Gastrocnemius medialis (tissue), 4 donors: ENCODE results near the gene SOX30. TPM values are rescaled to one million over a fixed set of nuclear protein-coding genes. Genes with fewer than 3 reads are reported as not detected.

Experiments used
- ATAC-seq, 2 donors: fragments of 150-250 bp; one replicate each; pipeline ENCODE4 v1.9.1; 2016
- DNase-seq, 2 donors: peaks; one replicate each; pipeline ENCODE4 v3.0.0-alpha.2; 2019
- H3K27ac ChIP-seq, 4 donors: fragments of 200-600 bp; sonication (generic); 1 replicate in 1 of 4; 2 replicates in 3 of 4; pipeline ENCODE4 v1.5.1; 2016 to 2018; ENCODE audit warnings: mild to moderate bottlenecking in 2 of 4, moderate library complexity in 1 of 4
- H3K27me3 ChIP-seq, 3 donors: fragments of 200-600 bp; sonication (generic) in 2 of 3; 1 replicate in 1 of 3; 2 replicates in 2 of 3; pipeline versions ENCODE4 v1.5.1 to v1.6.0; 2016 to 2019; ENCODE audit warnings: mild to moderate bottlenecking in 1 of 3, moderate library complexity in 1 of 3
- H3K36me3 ChIP-seq, 2 donors: fragments of 200-600 bp; sonication (generic) in 1 of 2; one replicate each; pipeline ENCODE4 v1.5.1; 2017 to 2018
- H3K4me1 ChIP-seq, 2 donors: fragments of 200-600 bp; sonication (generic) in 1 of 2; one replicate each; pipeline ENCODE4 v1.5.1; 2016 to 2017; ENCODE audit warnings: mild to moderate bottlenecking in 2 of 2
- H3K4me3 ChIP-seq, 4 donors: fragments of 200-600 bp; sonication (generic) in 3 of 4; 1 replicate in 1 of 4; 2 replicates in 3 of 4; pipeline ENCODE4 v1.5.1; 2016 to 2019; ENCODE audit warnings: mild to moderate bottlenecking in 2 of 4
- H3K9me3 ChIP-seq, 3 donors: fragments of 200-600 bp; sonication (generic) in 2 of 3; 1 replicate in 1 of 3; 2 replicates in 2 of 3; pipeline ENCODE4 v1.5.1; 2016 to 2019
- POLR2A ChIP-seq, 2 donors: fragments of 450-650 bp; IDR thresholded peaks; one replicate each; pipeline ENCODE4 v1.6.1; 2017; ENCODE audit warnings: antibody characterized with exemption in 2 of 2, mild to moderate bottlenecking in 2 of 2, moderate library complexity in 2 of 2
- in situ Hi-C, 4 donors: fragments of 200-750 bp; cut with MboI; loops; one replicate each; pipeline versions ENCODE4 v1.15.0 to v1.8.0; 2017; ENCODE audit warnings: low sequenced_read_pairs in 4 of 4
- intact Hi-C: fragments of 100-400 bp; cut with DNase I; formaldehyde crosslinking; loops from one replicate; pipeline ENCODE4 v1.15.1; 2023; ENCODE audit warnings: low total_unique reads
- total RNA-seq, 4 donors: library from RNA; depleted of rRNA; stranded (reverse); fragments of >200 nt; gene quantifications; one replicate each; pipeline versions ENCODE4 v1.1.0 to v1.2.3, GENCODE V29; 2016
- TF ChIP-seq, protein P1 (sequence below), 5 experiments: fragments of 450-650 bp in 3 of 5; fragments of 200-600 bp in 2 of 5; sonication (generic) in 2 of 5; IDR thresholded peaks in 4 of 5; conservative IDR thresholded peaks in 1 of 5; 1 replicate in 4 of 5; 2 replicates in 1 of 5; pipeline ENCODE4 v1.5.1; 2016 to 2019; ENCODE audit warnings: antibody characterized with exemption in 5 of 5, mild to moderate bottlenecking in 3 of 5, moderate library complexity in 3 of 5

Gene SOX30
- total RNA-seq, 4 donors from 2014 or later: not detected

DNA sequence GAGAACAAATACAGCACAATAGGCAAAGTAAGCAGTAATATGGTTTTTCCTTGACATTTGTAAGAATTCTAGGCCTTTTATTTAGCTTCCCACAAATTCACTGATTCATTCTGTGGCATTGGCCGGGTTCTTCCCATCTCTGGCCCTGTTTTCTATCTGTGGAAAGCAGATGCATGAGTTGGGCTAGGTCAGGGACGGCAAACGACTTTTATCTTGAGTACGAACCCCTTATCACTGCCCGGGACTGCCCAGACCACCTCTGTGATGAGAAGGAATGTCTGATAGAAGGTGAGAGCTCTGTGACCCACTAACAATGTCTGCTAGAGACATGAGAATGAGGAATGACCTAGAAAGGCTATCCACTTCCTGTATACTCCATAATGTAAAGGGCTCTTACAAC is 41.2 kb downstream of the SOX30 start:
- ATAC-seq (no peak), DNase-seq (no peak)
- in situ Hi-C loops (no loop called here), intact Hi-C loops (no loop called here)
- no peak for TF ChIP-seq POLR2A (IDR thresholded peaks at IDR 0.05)
- TF ChIP-seq, protein P1, sequence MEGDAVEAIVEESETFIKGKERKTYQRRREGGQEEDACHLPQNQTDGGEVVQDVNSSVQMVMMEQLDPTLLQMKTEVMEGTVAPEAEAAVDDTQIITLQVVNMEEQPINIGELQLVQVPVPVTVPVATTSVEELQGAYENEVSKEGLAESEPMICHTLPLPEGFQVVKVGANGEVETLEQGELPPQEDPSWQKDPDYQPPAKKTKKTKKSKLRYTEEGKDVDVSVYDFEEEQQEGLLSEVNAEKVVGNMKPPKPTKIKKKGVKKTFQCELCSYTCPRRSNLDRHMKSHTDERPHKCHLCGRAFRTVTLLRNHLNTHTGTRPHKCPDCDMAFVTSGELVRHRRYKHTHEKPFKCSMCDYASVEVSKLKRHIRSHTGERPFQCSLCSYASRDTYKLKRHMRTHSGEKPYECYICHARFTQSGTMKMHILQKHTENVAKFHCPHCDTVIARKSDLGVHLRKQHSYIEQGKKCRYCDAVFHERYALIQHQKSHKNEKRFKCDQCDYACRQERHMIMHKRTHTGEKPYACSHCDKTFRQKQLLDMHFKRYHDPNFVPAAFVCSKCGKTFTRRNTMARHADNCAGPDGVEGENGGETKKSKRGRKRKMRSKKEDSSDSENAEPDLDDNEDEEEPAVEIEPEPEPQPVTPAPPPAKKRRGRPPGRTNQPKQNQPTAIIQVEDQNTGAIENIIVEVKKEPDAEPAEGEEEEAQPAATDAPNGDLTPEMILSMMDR (IDR thresholded peaks at IDR 0.05 in 4 of 5, conservative IDR thresholded peaks at IDR 0.05 in 1 of 5): no peak
- Histone ChIP-seq H3K27ac (no peak overlapping the region), H3K36me3 (no peaks in the 10 kb centered on the region), H3K27me3 (no peaks in the 10 kb centered on the region), H3K4me3 (no peak overlapping the region), H3K9me3 (no peaks in the 10 kb centered on the region), H3K4me1 (peaks cover 7 to 13% of the 10 kb centered on the region in 2 donors)

DNA sequence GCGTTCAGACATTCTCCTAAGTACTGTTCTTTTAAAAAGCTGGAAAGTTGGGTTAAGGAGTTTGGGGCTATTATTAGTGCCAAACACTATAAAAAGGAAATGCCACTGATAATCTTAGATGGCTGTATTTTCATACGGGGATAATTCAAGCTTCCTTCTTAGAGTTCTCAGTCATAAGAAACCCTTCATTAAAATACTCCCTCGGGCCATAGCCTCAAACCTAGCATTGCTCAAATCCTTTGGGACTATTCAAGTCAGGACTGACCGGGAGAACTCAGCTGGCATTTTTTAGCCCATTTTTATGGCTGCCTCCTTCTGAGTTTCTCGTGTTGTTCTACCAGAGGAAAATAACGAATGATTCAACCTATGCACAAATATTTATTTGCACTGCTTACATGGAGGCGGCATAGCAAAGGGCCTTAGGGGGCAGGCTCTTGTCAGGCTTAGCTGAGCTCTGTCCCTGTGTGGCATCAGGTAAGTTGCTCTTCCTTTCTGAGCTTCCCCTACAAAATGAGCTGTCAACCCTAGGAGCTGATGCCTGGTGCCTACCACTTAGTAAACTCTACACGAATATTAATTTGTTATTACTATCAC is 43.2 kb downstream of the SOX30 start:
- Histone ChIP-seq H3K4me1 (peaks cover 7 to 13% of the 10 kb centered on the region in 2 donors), H3K9me3 (no peaks in the 10 kb centered on the region), H3K27me3 (no peaks in the 10 kb centered on the region), H3K36me3 (no peaks in the 10 kb centered on the region), H3K27ac (no peak overlapping the region), H3K4me3 (no peak overlapping the region)
- in situ Hi-C loops: no loop called here
- no peak for TF ChIP-seq POLR2A (IDR thresholded peaks at IDR 0.05)
- TF ChIP-seq, protein P1 (IDR thresholded peaks at IDR 0.05 in 4 of 5, conservative IDR thresholded peaks at IDR 0.05 in 1 of 5): no peak
- intact Hi-C loops: no loop called here
- ATAC-seq: no peak
- DNase-seq: no peak

DNA sequence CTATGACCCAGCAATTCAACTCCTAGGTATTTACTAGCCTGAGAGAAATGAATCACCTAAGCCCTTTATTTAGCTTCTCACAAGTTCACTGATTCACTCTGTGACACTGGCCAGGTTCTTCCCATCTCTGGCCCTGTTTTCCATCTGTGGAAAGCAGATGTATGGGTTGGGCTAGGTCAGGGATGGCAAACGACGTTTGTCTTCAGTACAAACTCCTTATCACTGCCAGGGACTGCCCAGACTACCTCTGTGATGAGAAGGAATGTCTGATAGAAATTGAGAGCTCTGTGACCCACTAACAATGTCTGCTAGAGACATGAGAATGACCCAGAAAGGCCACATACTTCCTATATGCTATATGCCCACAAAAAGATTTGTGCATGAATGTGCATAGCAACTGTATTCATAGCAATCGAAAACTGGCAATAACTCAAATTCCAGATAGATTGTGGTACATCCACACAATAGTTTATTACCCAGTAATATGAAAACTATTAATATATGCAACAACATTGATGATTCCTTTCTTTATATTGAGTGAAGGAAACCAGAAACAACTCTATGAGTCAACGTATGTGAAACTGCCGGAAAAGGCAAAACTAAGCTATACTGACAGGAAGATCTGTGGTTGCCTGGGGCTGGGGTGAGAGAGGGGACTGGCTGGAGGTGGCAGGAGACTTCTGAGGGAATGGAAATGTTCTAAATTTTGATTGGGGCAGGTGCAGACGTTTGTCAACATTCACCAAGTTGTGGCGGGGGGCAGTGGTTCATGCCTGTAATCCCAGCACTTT is 44.7 kb downstream of the SOX30 start:
- Histone ChIP-seq H3K27ac (no peak overlapping the region), H3K4me3 (no peak overlapping the region), H3K4me1 (peaks cover 7 to 10% of the 10 kb centered on the region in 2 donors), H3K27me3 (no peaks in the 10 kb centered on the region), H3K36me3 (no peaks in the 10 kb centered on the region), H3K9me3 (no peaks in the 10 kb centered on the region)
- TF ChIP-seq POLR2A (IDR thresholded peaks at IDR 0.05): no peak
- TF ChIP-seq, protein P1 (IDR thresholded peaks at IDR 0.05 in 4 of 5, conservative IDR thresholded peaks at IDR 0.05 in 1 of 5): no peak
- DNase-seq (no peak), ATAC-seq (peak in 1 of 2 donors; percentile 69)
- intact Hi-C loops (no loop called here), in situ Hi-C loops (no loop called here)

DNA sequence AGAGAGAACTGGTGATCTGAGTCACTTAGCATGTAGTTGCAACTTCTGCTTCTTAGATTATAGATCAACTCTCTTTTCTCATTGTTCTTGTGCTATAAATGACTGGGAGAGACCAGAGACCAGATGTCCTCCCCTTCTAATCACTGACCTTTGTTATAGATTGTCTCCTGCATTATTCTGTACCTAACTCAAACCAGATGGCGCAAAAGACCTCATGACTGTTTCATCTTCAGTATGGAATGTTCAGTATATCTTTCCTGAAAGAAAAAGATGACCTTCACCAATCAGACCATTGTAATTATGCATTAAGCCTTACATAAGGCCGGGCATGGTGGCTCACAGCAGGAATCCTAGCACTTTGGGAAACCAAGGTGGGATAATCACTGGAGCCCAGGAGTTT is 46.2 kb downstream of the SOX30 start:
- no peak for TF ChIP-seq POLR2A (IDR thresholded peaks at IDR 0.05)
- TF ChIP-seq, protein P1 (IDR thresholded peaks at IDR 0.05 in 4 of 5, conservative IDR thresholded peaks at IDR 0.05 in 1 of 5): no peak
- no peaks in the 10 kb centered on the region for H3K27me3 ChIP-seq
- H3K36me3 ChIP-seq: no peaks in the 10 kb centered on the region
- DNase-seq (no peak), ATAC-seq (no peak)
- H3K9me3 ChIP-seq: no peaks in the 10 kb centered on the region
- H3K4me3 ChIP-seq: no peak overlapping the region
- H3K4me1 ChIP-seq: no peaks in the 10 kb centered on the region
- in situ Hi-C loops: no loop called here
- intact Hi-C loops: no loop called here
- no peak overlapping the region for H3K27ac ChIP-seq
